ENCODE measurements around the gene DBNDD2.
A peak's percentile ranks its signal among the peaks of the same experiment; 100 is the strongest.

The DBNDD2 gene, protein sequence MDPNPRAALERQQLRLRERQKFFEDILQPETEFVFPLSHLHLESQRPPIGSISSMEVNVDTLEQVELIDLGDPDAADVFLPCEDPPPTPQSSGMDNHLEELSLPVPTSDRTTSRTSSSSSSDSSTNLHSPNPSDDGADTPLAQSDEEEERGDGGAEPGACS

DNA sequence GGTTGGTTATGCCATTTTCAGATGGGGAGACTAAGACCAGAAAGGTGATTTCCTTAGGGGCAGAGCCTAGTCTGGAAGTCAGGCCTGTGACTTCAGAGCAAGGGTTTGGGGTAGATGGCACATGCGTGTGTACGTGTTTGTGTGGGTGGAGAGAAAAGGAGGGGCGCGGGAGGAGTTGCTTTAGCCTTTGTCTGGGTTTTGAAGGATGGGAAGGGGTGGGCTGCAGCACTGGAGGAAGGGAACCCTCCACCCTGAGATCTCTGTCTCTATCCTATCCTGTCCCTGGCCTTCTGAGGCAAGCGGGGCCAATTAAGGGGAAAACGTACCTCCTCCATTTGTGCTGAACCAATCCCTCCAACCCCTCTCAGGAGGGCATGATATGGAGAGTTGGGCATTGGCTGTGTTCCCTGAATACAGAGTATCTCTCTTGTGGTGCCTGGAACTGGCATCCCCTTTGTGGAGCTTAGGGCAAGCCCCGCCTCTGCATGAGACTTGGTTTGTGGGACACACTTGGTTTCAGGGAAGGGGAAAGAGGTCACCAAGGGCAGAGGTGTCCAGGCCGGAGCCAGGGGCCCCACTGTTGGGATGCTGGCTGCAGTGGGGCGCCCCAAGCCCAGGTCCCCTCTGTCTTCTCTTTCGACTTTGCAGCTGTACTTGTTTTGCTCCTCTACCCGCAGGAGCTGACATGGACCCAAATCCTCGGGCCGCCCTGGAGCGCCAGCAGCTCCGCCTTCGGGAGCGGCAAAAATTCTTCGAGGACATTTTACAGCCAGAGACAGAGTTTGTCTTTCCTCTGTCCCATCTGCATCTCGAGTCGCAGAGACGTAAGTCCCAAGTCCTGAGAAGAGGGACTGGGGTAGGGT is at the start of gene DBNDD2:
Gene DBNDD2, plus strand, starts transcription at position 507 of the 863 bp plus-strand sequence. Its CDS starts 179 bp downstream, at position 686.
- no peak for DNase-seq (ENCODE audit: low spot score)

DNA sequence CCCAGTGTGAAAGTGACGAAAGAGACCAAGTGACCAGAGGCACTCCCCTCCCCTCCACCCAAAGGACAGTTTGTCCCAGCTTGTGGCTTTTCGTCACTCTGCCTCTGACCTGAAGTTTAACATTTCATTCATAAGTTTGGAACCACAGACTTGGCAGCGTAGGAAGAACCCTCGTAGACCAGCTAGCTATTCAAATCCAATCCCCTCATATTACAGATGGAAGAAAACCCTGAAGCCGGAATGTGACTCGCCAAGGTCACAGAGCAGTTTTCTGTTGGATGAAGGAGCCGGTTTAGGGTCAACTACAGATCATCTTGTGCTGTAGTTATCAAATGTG is 49.1 kb upstream of the DBNDD2 start:
- no peak for DNase-seq (ENCODE audit: low spot score)

DNA sequence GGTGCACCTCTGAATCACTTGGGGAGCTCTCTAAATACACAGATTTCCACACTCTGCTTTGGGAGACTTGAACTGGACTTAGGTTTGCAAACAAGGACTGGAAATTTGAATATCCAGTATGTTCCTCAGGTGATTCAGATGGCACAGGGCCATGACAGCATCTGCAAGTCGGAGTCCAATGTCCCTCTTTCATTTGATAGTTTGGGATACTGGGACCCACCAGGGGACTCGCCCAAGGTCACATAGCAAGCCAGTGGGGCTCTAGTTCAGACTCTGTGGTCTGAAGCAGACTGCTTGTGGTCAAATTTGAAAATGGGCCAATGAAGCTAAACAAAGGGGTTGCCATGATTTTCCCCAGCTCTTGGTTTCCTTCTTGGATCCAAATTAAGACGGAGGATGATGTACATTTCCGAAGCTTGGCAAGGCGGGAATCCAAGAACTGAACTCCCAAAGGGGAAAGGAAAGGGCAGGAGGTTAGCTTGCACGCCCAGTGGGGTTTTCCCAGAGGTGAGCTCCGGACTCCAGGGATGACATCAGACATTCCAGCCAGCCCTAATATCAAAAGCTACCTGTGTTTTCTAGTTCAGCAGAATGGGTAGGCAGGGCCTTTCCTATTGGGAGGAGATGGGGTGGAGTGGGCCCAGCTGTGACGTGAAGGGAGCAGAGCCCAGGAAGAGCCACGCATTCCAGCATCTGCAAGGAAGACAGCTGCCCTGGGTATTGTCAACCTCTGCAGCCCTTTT is 48.5 kb upstream of the DBNDD2 start:
- DNase-seq (ENCODE audit: low spot score) = peak; percentile 33

DNA sequence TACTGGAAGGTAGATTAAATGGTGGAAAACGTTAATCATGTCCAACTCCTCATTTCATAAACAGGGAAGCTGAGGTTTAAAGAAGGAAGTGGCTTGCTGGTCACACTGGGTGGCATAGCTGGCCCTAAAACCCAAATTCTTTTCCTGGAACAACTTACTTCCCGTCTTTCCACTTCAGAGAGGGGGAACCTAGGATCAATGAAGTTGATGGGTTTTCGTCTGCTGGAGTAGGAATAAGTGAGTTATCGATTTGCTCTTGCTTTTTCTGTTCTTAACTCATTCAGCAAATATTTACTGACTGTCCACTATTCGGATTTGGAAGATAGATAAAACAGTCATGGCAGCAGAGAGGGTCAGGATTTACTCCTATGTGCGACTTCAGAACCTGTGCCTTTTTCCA is 46.3 kb upstream of the DBNDD2 start:
- DNase-seq (ENCODE audit: low spot score) = no peak

DNA sequence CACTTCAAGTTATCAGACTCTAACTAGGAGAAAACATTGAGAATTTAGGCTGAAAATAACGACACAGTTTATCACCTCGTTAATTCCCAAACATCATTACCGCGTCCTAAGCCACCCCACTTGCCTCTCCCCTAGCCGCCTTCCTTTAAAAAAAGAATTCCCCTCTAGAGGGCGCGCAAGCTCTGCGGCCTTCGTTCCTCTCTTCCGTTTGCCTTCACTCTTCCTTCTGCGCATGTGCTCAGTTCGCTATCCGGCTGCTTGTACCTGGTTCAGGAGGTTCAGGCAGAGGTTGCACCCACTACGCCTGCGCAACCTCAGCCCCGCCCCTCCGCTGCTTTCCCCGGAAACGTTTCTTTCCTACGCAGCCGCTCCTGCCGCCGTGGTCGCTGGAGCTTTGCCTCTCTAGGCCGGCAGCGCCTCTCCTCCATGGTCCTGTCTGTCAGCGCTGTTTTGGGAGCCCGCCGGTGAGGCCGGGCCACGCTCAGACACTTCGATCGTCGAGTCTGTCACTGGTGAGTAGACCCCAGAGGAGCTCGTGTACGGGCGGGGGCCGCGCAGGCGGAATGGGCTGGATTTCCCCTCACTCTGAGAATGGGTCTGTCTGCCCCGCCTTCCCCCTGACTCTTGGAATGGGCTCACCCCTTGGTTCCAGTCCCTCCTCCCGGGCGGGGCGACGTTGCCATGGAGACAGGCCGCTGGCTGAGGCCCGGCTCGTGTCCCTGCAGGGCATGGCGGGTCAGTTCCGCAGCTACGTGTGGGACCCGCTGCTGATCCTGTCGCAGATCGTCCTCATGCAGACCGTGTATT is 45.1 kb upstream of the DBNDD2 start, which contains the start of gene SYS1:
Gene SYS1, plus strand, starts transcription at position 353 of the 807 bp plus-strand sequence. Its CDS starts 376 bp downstream, at position 729.
- peak; percentile 92 for DNase-seq (ENCODE audit: low spot score)

DNA sequence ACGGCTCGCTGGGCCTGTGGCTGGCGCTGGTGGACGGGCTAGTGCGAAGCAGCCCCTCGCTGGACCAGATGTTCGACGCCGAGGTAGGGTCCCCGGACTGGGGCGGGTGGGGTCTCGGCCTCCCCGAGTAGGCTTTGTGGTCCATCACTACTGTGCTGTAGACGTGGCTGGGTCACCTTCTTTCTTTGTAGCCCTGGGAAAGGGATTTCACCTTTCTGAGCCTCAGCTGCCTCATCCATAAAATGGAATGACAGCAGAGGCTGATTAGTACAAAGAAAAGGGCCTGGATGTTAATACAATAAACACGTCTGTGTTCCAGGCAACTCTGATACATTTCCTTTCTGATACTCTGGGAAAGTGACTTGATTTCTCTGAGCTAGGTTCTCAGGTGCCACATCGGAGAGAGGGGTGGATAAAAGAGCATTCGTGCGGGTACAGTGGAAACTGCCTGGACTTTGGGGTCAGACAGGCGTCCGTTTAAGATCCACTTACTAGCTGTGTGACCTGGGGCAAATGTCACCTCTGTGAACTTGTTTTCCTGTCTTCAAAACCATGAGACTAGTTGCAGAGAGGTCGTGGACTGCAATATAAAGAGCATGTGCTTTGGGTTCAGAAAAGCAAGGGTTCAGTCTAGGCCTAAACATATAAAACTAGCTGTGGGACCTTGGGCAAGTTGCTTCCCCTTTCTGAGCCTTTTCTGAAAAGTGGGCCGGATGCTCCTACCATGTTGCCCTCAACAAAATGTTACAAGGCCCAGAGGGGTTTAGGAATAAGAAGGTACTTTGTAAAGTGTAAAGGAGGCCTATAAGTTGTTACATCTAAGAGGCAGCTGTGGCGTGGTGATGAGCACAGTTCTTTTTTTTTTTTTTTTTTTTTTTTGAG is 44.2 kb upstream of the DBNDD2 start:
- DNase-seq (ENCODE audit: low spot score) = no peak

DNA sequence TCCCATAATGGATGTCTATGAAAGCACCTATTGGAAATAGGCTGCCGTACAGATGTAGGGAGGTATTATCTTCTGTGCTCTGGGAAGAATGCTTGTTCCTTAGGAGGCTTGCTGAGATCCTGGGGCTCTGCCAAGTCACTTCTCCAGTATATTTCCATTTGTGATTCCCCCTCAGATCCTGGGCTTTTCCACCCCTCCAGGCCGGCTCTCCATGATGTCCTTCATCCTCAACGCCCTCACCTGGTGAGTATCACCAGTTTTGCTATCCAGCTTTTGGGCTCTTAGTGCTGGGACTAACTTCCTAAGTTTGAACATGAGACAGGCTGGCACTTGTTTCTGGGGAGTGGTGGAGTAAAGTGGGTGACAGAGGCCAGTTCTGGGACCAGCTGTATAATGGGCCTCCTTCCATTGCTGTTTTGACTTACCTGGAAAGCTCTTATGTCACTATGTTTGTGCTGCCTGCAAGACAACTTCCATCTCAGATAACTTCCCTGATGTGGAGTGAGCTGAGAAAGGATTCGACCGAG is 42.6 kb upstream of the DBNDD2 start:
- DNase-seq (ENCODE audit: low spot score) = no peak

DNA sequence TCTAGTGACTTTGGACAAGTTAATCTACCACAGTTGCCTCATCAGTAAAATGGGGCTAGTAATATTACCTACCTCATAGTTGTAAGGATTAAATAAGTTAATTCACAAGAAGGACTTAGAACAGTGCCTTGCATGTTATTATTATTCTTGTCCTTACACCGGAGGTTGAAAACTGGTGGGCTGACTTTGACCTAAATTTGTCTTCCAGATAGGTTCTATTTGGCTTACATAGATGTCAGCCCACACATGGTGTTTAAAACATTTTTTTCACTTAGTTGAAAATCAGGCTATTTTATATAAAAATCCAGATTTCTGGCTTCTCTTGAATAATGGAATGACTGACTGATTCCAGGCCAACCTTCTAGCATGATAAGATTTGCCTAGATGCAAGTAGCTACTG is 41.9 kb upstream of the DBNDD2 start:
- no peak for DNase-seq (ENCODE audit: low spot score)

DNA sequence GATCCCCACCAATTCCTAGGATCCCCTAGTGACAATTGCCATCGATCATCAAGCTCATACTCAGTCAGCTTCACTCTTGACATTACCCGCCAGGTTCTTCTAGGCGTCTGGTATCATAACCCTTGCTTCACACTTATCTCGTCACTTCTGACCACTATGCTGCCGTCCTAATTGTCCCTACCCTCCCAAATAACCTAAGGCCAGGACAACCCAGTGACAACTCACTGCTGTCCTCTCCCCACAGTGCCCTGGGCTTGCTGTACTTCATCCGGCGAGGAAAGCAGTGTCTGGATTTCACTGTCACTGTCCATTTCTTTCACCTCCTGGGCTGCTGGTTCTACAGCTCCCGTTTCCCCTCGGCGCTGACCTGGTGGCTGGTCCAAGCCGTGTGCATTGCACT is 41.5 kb upstream of the DBNDD2 start:
- DNase-seq (ENCODE audit: low spot score) = no peak

DNA sequence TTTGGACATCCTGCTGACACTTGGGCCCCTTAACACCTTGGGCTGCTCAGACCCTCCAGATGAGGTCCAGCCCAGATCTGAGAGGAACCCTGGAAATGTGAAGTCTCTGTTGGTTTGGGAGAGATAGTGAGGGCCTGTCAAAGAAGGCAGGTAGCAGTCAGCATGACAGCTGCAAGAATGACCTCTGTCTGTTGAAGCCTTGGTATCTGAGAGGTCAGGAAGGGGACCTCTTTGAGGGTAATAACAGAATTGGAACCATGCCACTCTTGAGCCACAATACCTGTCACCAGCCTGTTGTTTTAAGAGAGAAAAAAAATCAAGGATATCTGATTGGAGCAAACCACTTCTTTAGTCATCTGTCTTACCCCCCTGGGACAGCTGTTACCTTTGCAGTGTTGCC is 41.0 kb upstream of the DBNDD2 start:
- DNase-seq (ENCODE audit: low spot score) = no peak

DNA sequence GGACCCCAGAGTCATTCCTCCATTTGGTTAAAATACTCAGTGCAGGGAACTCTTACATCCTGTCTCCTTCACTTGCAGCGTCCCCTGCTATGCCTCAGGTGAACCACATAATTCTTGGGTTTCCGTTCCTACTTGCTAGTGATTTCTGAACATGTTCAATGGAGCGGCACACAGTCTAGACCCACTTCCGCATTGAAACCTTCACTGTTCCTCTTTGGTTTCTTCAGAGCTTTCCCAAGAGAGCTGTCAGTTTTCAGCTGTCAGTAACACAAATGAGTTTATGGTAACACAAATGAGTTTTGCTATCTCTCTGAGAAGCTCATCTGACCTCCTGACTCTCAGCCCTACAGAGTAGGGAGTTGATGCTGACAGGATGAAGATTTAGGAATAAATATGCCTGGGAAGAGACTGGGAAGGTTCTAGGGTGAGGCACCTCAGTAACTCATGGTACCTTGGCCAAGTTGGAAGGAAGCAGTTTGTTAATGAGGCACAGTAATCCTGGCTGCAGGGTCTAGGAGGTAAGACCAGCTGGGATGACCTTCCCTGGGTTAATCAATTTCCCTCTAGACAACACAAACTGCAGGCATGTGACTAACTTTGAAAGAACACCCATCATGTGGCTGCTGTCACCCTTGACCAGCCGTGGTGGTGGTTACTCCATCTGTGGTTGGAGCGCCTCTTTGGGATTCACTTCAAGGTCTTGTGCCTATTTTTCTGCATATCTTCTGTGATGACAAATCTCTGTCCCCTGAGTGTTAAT is 39.7 kb upstream of the DBNDD2 start:
- DNase-seq (ENCODE audit: low spot score) = no peak

DNA sequence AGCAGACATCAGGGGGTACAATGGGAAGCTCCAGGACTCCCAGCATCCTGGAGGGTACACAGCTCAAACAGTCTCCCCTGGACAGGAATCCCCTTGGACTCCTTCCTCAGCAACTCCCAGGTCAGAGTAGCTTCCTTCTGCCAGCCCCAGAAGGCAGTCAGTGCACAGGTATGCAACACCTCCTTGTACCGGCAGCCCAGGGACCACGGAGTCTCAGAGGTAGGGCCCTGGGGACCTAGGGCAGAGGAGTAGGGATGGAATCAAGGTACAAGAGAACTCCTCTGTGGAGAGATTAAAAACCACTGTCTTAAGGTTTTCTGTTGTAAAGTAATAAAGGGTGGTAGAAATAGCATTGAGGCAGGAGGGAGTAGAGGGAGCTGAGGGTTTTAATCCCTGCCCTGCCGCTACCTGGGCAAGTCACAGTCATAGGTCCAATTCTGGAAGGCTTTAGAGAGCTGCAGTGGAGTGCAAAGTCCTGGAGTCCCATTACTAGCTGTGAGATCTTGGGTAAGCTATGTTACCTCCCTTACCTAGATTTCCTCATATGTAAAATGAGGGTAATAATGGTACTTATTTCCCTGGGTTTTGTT is 37.4 kb upstream of the DBNDD2 start:
- no peak for DNase-seq (ENCODE audit: low spot score)

DNA sequence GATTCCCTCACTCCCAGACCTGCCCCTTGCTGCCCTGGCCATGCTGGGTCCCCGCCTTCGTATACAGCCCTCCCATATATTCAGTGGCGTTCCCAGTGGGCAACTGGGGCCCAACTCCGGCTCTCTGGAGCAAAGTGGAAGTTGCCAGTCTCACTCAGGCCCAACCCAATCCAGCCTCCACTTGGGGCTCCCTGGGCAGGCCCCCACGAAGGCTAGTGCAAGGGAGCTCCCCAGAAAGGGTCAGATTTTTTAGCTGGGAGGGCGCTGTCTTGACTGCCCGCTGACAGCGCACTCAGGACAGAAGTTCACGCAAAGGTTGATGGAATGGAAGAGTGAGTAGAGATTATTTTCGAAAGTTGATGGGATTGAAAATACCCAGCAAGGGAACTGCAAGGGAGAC is 35.8 kb upstream of the DBNDD2 start:
- DNase-seq (ENCODE audit: low spot score) = no peak

DNA sequence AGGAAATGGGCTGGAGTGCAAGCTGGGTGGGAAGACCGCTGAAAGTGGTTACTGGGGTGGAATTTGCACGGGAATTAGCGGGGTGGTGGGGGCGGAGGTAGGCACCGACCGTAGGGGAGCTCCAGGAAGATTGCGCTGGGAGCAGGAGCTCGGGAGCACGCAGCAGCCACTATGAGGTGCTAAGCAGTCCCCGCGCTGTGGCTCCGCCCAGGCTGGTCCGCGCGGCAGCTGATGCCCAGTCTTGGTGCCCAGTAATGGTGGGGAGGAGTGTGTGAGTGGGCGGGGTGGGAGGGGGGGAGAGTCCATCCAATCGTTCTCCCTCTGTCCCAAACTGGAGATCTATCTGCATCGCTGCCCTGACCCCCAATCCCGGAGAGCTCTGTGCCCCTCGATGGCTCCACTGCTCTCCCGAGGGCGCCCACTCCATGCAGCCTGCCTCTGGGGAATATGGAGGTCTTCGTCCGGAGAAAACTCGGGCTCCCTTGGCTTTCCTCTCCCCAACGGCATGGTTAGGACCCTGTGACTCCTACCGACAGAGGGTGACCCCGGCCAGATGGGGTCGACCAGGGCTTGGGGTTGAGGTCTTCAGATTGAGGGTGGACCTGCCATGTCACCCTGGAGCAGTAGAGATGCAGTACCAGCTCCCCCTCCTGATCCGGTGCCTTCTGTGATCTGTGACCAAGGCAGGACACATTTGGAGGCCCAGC is 35.3 kb upstream of the DBNDD2 start:
- no peak for DNase-seq (ENCODE audit: low spot score)

DNA sequence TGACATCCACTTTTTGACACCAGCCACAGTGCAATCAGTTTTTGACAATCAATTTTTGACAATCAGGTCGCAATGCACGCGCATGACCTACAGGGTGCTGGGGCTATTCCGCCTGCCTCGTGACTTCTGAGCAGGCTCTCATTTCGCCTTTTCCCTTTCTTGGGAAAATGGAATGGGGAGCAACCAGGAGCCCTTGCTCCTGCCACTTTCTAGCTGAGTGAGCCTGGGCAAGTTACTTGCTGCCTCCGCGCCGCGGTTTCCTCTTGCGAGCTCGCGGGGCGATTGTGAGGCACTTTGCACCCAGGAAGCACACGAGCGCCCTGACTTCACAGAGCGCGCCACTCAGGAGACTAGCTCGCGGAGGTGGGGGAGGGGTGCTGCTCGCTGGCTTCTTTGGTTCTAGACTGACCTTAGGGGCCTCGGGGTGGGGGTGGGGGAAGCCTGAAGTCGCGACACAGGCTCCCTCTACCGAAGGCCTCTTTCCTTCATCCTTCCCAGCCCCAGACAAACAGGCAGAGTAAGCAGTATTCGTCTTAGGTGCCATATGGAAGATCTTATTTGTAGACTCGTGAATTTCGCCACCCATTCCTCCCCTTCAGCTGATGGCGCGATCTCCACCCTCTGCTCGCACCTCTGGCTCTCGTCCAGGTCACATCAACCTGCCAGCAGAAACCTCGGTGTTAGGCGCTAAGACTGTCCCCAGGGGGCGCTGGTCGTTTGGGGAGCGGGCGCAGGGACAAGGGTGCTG is 34.6 kb upstream of the DBNDD2 start:
- DNase-seq (ENCODE audit: low spot score) = peak; percentile 77

DNA sequence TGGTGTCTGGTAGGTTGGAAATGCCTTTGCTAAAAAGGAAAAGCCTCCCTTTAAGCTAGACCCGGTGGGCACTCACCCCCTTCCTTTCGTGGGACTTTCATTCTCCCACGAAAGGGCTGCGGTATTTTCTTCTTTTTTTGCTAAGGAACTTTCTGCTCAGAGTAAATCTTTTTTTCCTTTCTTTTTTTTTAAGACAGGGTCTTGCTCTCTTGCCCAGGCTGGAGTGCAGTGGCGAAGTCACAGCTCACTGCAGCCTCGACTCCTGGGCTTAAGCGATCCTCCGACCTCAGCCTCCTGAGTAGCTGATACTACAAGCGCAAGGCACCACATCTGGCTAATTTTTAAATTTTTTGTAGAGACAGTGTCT is 34.0 kb upstream of the DBNDD2 start:
- DNase-seq (ENCODE audit: low spot score) = no peak

DNA sequence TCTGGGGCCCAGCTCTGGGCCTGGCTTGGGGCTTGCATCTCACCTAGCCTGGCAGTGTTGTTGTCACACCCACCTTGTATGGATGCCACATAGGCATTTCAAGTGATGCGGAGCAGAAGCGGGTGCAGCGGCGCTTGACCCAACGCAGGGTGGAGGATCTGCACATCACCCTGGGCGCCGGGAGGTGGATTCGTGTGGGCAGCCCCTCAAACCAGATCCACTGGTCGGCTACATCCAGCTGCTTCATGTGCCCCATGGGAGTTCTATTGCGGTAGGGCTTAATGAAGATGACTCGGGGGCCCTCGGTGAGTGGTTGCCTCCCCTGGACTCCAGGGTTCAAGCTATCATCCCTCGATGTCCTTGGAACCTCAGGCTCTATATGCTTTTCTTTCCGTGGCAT is 33.1 kb upstream of the DBNDD2 start:
- no peak for DNase-seq (ENCODE audit: low spot score)

DNA sequence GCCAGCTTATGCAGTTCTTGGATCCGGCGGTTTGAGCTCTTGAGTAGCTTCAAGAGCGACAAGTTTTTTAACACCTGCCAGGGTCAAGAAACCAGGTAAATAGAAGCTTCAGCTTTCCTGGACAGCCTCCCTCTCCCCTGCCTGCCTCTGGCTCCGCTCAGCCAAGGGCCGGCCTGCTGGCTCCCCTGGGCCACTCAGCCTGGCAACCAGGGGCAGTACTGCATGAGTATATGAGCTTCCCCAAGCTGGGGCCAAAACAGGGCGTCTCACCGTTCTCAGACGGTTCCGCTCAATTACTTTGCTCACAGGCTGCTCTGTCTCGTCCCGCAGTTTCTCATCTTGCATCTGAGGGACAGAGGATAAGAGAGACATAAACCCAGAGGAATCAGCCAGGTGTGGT is 30.8 kb upstream of the DBNDD2 start:
- no peak for DNase-seq (ENCODE audit: low spot score)
